ENCODE measurements around the gene WDR73. TPM values are rescaled to one million over a fixed set of nuclear protein-coding genes. Genes with fewer than 3 reads are reported as not detected.

WDR73 gene
- polyA plus RNA-seq, 6 donors from 2014 or later: 15.0 to 22.2 (median 18.0) TPM

Other genes with a start within 250 kb of the WDR73 start
- gene ZSCAN2, start 53.3 kb downstream of the WDR73 start, polyA plus RNA-seq (ENCODE audit: low read depth in 6 of 6): 10 to 100 TPM in 2 of 6 donors, 1 to 10 TPM in 4; 7.6 to 14.8 (median 9.0) TPM
- 1 to 10 TPM; 3.1 to 8.2 (median 3.6) TPM for gene NMB, start 3.9 kb upstream of the WDR73 start, polyA plus RNA-seq (ENCODE audit: low read depth in 6 of 6)
- gene SEC11A, start 61.9 kb upstream of the WDR73 start, polyA plus RNA-seq (ENCODE audit: low read depth in 6 of 6): 100 to 1,000 TPM; 107 to 142 (median 130) TPM
- 10 to 100 TPM in 1 of 6 donors, 1 to 10 TPM in 5; 2.2 to 21.4 (median 8.5) TPM for gene ZNF592, start 94.3 kb upstream of the WDR73 start, polyA plus RNA-seq (ENCODE audit: low read depth in 6 of 6)
- gene ALPK3, start 163.1 kb upstream of the WDR73 start, polyA plus RNA-seq (ENCODE audit: low read depth in 6 of 6): under 1 TPM in 2 of 6 donors, not detected in 4; 0.04 to 0.23 TPM
- not detected for gene SLC28A1, start 230.4 kb upstream of the WDR73 start, polyA plus RNA-seq (ENCODE audit: low read depth in 6 of 6)